ENCODE data around the gene HEATR3.

The HEATR3 gene

GRCh38 chr16:50153596-50154419, 88.0 kb downstream of the HEATR3 start:
- DNase-seq (ENCODE audit: low read depth) = no peak

DNA sequence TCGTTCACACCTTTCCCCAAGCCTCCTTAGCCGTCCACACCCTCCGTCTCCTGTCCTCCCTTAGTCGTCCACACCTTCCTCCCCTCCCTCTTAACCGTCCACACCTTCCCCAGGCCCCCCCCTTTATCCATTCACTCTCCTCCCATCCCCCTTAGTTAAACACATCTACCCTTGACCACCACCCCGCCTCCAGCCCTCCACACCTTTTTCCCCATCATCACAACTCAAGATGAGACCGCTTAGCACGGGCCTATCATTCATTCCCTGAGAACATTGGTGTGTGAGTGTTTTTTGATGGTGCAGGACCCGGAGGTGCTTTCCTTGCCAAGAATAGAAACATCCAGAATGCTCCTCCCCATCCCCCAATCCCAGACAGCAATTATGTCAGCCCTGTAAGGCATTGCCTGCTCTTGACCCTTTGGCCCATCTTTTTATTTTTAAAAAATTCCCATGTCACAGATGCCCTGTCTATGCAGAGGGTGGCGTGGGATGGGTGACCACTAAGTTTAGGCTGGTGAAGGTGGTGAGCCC, 88.7 kb downstream of the HEATR3 start:
- DNase-seq (ENCODE audit: low read depth) = no peak

DNA sequence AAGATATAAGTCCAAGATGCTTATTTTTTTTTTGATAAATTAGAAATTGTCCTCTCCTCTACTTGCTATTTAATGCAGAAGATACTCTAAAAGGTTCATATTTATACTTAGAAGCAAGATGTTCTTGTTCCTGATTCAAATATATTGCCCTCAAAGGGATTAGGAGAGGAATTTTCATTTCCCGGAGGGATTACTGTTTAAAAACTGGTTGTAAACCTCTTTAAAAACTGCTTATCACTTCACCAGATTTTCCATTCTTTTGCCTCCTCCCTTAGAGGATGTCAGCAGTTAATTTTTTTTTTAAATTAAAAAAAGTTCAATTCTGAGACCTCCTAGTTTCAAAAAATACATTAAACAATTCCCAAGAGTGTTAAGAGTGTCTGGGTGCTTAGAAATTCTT, 90.2 kb downstream of the HEATR3 start:
- no peak for DNase-seq (ENCODE audit: low read depth)

Data from stimulated activated CD8-positive, alpha-beta memory T cell treated with anti-CD3 and anti-CD28 coated beads, Interleukin-4, amount 100 ng/mL, for 24 hours (primary cell).